ENCODE results near the gene LUC7L3.
"Not testable (repeated sequence)": the region's sequence is repeated elsewhere in the genome, so short reads cannot be mapped to it uniquely, and the experiment has no call there.

Gene LUC7L3

DNA sequence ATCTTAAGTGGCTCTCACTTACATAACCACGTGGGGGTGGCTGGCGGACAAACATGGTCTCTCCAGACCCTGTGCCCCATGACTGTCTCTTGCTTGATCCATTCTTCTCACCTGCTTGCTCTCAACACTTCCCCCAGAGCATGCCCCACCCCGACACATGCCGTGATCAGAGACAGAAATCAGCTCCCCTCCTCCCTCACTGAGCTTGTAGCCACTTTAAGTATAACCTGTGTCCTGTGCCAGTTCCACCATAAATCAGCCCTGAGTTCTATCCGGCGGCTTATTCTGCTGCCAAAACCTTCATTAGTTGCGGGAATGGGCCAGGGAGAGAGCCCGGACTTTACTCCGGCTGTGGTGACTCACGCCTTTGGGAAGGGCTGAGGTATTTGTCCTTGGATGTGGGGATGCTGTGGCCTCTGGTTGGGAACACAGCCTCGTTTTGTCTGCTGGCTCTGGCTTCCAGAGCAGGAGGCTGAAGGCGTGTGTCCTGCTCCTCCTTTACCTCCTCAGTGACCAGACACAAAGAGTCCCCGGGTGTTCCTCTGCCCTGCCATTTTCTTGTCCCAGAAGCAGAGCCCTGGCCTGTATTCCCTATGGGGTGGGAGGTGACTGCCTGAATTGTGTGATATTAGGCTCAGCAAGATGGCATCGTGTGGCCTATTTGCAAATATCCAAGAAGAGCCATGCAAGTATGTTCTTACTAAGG, 32.8 kb upstream of the LUC7L3 start:
- no peak for DNase-seq

- no peak for DNase-seq
Observed at GRCh38 chr17:50687200-50688066, 32.0 kb upstream of the LUC7L3 start.

GRCh38 chr17:50688245-50688644, 31.2 kb upstream of the LUC7L3 start:
- no peak for DNase-seq

- no peak for DNase-seq
Observed at GRCh38 chr17:50689251-50689650, 30.2 kb upstream of the LUC7L3 start.

DNA sequence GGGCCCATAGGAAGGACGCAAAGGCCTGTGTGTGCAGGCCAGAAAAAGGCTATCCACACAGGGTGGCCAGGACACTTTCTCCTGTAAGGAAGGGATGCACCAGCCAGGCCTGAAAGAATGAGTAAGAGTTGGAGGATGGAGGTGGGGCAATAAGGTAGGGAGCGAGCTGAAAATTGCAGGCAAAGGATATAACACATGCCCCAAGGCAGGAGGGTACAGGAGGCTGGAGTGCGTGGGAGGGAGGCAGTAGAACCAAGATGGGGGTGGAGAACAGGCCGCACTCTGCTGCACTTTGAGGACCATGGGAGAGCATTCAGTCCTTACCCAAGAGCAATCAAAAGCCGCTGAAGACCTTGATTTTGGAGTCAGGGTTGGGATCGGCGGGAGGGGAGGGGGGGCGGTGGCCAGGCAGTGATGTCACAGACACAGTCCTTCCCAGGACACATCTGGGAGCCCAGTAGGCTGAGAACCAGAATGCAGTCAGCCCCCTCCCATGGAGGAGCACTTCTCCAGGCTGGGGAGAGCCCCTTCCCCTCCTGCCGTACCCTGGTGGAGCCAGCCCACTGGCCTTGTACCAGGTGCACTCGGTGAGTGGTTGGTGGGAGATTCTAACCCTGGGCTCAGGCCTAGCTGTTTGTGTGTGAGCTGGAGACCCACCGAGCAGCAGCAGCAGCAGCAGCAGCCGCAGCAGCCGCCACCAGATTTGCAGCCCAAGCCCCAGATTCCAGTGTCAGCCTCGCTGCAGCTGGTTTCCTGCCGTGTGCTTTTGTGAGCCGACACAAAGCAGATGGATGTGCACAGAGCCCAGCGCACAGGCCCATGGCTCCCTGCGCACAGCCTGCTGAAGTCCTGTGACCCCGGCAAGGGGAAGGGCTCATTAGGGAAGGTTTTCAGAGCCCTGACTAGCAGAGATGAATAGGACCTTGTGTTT, 29.2 kb upstream of the LUC7L3 start:
- peak; percentile 61 for DNase-seq

GRCh38 chr17:50690887-50691549, 28.4 kb upstream of the LUC7L3 start:
- DNase-seq = no peak

- no peak for DNase-seq
Observed at GRCh38 chr17:50691550-50692447, 27.6 kb upstream of the LUC7L3 start.

GRCh38 chr17:50692448-50693035, 26.9 kb upstream of the LUC7L3 start:
- no peak for DNase-seq

GRCh38 chr17:50693036-50693682, 26.2 kb upstream of the LUC7L3 start:
- no peak for DNase-seq

DNA sequence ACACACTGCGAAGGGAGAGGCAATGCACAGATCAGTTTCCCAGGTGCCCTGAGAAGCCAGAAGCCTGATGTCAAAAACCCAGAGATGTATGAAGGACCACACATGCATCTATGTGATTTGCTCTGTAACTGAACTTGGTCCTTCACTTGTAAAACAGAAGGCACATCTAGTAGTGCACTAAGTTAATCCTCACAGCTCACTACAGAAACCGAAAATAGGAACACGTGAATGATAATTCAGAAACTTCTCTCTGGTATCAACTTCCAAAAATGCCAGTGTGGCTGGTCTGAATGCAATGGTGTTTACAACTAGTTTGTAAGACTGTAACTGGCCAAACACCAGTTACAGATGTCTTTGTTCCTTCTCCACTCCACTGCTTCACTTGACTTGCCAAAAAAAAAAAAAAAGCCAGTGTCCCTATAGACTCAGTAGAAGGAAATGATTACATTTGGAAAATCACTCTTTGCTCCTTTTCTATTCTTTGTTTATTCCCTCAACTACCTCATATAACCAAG, 23.0 kb upstream of the LUC7L3 start:
- no peak for DNase-seq

GRCh38 chr17:50697062-50697461, 22.3 kb upstream of the LUC7L3 start:
- DNase-seq = no peak

GRCh38 chr17:50697663-50698272, 21.6 kb upstream of the LUC7L3 start:
- no peak for DNase-seq

DNA sequence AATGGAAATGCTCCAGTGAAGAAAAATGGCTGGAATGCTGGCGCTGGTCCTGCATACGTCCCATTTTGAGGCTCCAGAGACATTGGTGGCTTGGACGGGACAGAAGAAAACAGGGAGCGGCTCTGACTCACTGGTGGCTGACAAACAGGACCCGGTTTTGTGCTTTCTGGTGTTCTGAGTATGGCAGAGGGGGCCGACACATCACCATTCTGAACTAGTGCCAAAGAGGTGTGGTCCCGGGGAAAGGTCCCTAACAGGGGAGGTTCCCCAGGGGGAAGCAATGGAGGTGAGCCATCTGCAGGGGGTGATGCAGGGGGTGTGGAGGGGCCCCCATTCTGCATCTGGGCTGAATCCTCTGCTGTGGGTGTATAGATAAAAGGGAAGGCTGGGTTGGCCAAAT, 20.0 kb upstream of the LUC7L3 start:
- DNase-seq = no peak

GRCh38 chr17:50703162-50703561, 16.2 kb upstream of the LUC7L3 start:
- no peak for DNase-seq

GRCh38 chr17:50707289-50708049, 11.9 kb upstream of the LUC7L3 start, which contains the start of gene ANKRD40:
TSS of gene ANKRD40 (minus strand) at chr17:50707914. CDS start at chr17:50707654, 260 bp downstream.
- peak; percentile 90 for DNase-seq

- peak; percentile 58 for DNase-seq
Observed at GRCh38 chr17:50708050-50709000, 11.1 kb upstream of the LUC7L3 start.

DNA sequence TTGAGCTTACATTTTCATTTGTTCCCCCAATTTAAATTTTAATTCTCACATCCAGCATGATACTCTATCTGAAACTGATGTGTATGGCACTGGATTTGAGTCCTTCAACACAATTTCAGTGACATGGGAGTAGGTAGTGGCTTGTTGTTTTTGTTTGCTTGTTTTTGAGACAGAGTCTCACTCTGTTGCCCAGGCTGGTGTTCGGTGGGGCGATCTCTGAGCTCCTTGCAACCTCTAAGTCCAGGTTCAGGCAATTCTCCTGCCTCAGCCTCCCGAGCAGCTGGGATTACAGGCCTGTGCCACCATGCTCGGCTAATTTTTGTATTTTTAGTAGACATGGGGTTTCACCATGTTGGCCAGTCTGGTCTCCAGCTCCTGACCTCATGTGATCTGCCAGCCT, 10.3 kb upstream of the LUC7L3 start:
- not testable (repeated sequence) for DNase-seq

DNA sequence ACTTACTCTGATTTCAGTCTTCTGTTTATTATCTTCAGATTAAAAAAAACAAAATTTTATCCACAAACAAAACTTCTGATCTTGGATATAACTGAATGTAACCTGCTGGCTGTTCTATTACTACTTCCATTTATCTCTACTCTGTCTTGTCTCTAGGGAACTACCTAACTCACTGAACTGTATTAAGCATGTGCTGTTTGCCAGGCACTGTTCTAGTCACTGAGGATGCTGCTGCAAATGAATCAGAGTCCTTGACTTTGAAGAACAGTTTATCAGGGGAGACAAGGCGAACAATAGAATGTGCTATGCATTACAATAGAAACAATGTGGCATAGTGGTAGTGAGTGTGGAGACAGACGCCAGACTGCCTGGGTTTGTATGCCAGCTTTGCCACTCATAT, 9.4 kb upstream of the LUC7L3 start:
- no peak for DNase-seq
